D721Med (cell line): ENCODE data around the gene PIEZO1.
A peak's percentile ranks its signal among the peaks of the same experiment; 100 is the strongest.

Source experiments
- DNase-seq: peaks from one replicate; pipeline ENCODE4 v3.0.0; 2011; ENCODE audit warnings: low spot score; ENCODE audit not compliant: insufficient read length
- FAIRE-seq: peaks from 2 replicates; lab custom pipeline; 2011; peaks lifted over from hg19 to GRCh38; lab: Jason Lieb, UNC
- TF ChIP-seq, protein P1 (sequence below): IDR thresholded peaks from 2 replicates; pipeline ENCODE4 v1.5.1; 2012; ENCODE audit warnings: mild to moderate bottlenecking, control low read depth; ENCODE audit not compliant: insufficient read depth; ENCODE audit errors: missing control alignments

PIEZO1 gene

DNA sequence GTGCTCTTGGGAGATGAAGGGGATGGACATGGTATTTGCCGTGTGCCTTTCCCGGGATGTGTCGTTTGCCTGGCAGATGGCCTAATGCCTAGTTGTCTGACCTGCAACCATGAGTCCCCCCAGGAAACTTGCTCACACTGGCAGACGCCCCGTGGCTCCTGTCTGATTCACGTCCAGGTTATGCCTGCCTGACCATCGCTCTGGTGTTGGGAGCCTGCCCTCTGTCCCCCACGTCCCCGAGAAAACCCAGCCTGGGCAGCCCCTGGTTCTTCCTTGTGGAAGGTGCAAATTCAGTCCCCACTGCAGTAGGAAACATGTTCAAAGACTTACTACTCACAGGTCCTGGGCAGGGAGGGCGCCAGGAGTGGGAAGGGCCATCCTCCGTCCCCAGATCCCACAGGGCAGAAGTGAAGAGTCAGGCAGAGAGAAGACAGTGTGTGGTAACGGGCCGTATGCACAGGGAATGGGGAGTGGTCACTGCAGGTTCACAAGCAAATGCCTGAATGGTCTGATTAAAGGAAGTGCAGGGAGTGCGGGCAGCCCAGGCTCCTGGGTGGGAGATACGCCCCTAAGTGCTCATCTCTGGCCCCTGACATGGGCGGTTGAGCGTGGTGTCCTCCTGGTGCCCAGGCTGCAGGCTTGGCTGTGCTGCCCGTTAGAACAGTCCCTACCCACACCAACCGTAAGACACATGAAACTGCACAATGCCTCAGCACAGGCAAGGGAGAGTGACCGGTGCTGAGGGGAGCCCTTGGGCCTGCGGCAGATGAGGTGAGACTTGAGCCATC is 94.5 kb downstream of the PIEZO1 start:
- TF ChIP-seq, protein P1, sequence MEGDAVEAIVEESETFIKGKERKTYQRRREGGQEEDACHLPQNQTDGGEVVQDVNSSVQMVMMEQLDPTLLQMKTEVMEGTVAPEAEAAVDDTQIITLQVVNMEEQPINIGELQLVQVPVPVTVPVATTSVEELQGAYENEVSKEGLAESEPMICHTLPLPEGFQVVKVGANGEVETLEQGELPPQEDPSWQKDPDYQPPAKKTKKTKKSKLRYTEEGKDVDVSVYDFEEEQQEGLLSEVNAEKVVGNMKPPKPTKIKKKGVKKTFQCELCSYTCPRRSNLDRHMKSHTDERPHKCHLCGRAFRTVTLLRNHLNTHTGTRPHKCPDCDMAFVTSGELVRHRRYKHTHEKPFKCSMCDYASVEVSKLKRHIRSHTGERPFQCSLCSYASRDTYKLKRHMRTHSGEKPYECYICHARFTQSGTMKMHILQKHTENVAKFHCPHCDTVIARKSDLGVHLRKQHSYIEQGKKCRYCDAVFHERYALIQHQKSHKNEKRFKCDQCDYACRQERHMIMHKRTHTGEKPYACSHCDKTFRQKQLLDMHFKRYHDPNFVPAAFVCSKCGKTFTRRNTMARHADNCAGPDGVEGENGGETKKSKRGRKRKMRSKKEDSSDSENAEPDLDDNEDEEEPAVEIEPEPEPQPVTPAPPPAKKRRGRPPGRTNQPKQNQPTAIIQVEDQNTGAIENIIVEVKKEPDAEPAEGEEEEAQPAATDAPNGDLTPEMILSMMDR = no peak
- no peak for DNase-seq
- FAIRE-seq = no peak

DNA sequence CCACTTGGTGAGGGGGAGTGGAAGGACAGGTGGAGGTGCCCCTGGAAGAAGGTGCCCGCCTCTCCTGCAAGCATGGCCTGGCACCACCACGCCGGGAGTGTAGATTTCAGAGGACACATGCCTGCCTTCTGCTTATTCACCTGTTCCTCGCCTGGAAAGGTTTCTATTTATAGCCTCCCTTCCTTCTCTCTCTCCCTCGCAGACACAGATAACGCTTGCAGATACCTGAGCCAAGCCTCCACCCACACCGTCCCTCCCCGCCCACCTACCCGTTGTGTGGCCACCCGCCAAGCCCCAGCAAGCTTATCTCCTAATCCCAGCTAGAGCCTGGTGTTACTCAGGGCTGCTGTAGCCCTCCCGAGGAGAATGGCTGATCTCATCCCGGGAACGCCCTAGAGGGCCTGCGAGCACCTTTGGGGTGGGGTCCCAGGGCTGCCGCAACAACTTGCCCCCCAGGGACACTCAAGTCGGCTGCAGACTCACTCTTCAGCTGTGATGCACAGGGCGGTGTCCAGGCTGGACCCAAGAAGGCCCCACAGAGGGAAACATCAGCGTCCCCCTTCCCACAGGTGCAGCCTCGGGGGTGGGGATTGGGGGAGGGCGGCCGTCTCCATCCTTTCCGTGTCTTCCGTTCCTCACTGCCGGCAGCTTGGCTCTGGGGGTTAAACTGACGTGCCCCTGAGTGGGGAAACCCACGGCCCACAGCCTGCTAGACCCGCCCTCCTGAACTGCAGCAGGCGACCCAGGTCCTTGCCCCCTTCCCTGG is 96.8 kb downstream of the PIEZO1 start:
- DNase-seq = peak; percentile 86
- FAIRE-seq = no peak
- TF ChIP-seq, protein P1 = no peak

DNA sequence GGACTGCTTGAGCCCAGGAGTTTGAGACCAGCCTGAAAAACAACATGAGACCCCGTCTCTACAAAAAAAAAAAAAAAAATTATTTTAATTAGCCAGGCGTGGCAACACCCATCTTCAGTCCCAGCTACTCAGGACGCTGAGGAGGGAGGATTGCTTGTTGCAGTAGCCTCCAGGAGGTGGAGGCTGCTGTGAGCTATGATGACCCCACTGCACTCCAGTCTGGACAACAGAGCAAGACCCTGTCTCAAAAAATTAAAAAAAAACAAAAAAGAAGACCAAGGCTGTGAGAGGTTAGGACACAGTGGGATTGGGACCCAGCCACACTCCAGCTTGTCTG is 97.4 kb downstream of the PIEZO1 start:
- DNase-seq = no peak
- no peak for FAIRE-seq
- TF ChIP-seq, protein P1 = no peak

DNA sequence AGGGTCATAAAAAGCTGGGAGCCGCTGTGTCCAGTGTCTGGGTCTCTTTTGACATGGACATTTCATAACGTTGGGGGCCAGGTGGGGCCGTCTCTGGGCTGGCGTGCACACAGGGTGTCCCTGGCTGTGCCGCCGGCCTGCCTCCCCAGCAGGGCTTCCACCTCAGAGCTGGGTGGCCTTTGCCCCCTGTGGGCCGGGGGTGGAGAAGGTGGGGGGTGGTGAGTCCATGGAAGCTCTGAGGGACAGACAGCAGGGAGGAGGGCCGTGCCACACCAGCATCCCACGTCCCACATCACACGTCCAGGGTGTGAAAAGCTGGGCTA is 97.8 kb downstream of the PIEZO1 start:
- TF ChIP-seq, protein P1 = no peak
- DNase-seq (no peak), FAIRE-seq (no peak)

DNA sequence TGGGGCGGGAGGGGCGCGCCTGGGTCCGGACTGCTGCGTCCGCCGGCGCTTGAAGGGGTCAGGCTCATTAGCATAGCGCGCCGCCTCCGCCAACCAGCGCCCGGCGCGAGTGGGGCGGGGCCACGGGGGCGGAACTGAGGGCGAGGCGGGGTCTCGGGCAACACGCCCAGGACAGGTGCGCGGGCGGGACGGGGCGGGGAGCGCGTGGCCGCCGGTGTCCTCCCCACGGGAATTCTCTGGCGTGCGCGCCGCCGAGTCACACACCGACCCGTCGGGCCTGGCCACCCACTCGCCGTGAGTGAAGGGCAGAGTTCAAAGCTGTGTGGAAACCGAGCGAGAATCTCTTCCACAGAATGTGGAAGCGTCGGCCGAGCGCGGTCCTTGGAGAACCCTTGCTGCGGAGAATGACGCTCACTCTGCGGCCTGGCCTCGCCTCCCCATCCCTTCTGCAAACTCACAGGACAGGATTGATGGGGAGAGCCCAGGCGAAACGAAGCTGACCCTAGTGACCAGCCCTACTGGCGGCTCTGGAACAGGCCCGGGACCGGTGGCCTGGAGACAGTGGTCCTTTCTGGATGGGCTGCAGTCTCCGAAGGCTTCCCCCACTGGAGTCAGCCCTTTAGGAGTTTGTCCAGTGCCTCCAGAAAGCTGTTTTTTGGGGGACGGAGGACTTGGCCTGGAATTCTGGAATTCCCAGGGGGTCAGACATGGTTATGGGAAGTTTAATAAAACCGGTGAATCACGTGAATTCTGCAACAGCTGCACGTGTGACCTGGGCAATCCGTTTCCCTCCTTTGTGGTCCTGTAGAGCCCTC is 98.4 kb downstream of the PIEZO1 start, which contains the start of gene SNAI3:
Gene SNAI3 (minus strand): TSS at position 69 of the 815 bp plus-strand sequence. CDS start 101 bp downstream, outside the sequence.
- DNase-seq (peak; percentile 64), FAIRE-seq (no peak)
- TF ChIP-seq, protein P1 = no peak

DNA sequence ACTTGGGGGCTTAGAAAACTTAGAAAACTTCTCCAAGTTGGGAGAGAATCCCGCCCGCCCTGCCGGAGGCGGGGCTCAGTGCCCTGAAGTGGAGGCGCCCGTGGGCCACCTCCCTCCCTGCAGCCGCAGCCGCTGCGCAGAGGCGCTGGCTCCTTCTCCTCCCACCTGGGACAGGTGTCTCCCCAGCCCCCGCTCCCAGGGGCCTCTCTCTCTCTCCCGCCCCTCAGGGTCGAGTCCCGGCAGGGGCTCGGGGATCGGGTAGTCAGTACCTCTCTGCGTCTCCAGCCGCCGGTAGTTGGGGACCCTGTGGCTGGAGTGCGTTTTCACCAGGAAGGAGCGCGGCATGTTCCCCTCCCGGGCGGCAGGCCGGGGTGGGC is 99.0 kb downstream of the PIEZO1 start:
- FAIRE-seq (no peak), DNase-seq (no peak)
- TF ChIP-seq, protein P1 = no peak
